Right lobe of liver (tissue), 6 donors: ENCODE measurements around the gene CELF2. TPM values are rescaled to one million over a fixed set of nuclear protein-coding genes. Genes with fewer than 3 reads are reported as not detected.

Experiments used
- ATAC-seq, 4 donors: fragments of 200-7000 bp; cut with Tn5 transposase; one replicate each; pipeline ENCODE4 v1.9.1; 2020; ENCODE audit warnings: mild to moderate bottlenecking in 4 of 4, moderate library complexity in 4 of 4
- DNase-seq, 3 donors: peaks; one replicate each; pipeline ENCODE4 v3.0.0-alpha.2; 2020
- H3K27ac ChIP-seq, 3 donors: fragments of 200-600 bp; one replicate each; pipeline ENCODE4 v1.8.0; 2022
- H3K27me3 ChIP-seq, 2 donors: fragments of 200-600 bp; one replicate each; pipeline ENCODE4 v1.8.0; 2022
- H3K36me3 ChIP-seq, 4 donors: fragments of 200-600 bp; sonication (generic) in 1 of 4; one replicate each; pipeline versions ENCODE4 v1.5.1 to v1.8.0; 2017 to 2022; ENCODE audit warnings: control low read depth in 1 of 4
- H3K4me1 ChIP-seq, 4 donors: fragments of 200-600 bp; sonication (generic) in 1 of 4; one replicate each; pipeline versions ENCODE4 v1.5.1 to v1.8.0; 2017 to 2022; ENCODE audit warnings: control low read depth in 1 of 4
- H3K4me3 ChIP-seq, 3 donors: fragments of 200-600 bp; one replicate each; pipeline ENCODE4 v1.8.0; 2022
- H3K9me3 ChIP-seq, 4 donors: fragments of 200-600 bp; sonication (generic) in 1 of 4; one replicate each; pipeline versions ENCODE4 v1.5.1 to v1.8.0; 2017 to 2022; ENCODE audit warnings: control low read depth in 1 of 4
- CTCF ChIP-seq, 4 donors: fragments of 200-600 bp in 3 of 4; fragments of 450-650 bp in 1 of 4; IDR thresholded peaks; one replicate each; pipeline versions ENCODE4 v1.5.1 to v1.8.0; 2016 to 2022; ENCODE audit warnings: antibody characterized with exemption in 4 of 4, mild to moderate bottlenecking in 2 of 4
- POLR2A ChIP-seq: fragments of 450-650 bp; IDR thresholded peaks from one replicate; pipeline ENCODE4 v1.6.1; 2017; ENCODE audit warnings: antibody characterized with exemption, mild to moderate bottlenecking
- WGBS: methylation state at CpG from one replicate; pipeline ENCODE4 v1.1.6; 2018; ENCODE audit warnings: low coverage, low lambda C conversion rate; ENCODE audit not compliant: insufficient coverage; ENCODE audit errors: missing lambda C conversion rate; 5-methylcytosine and 5-hydroxymethylcytosine counted together
- intact Hi-C, 2 donors: fragments of 100-400 bp; cut with DNase I; formaldehyde crosslinking; loops; one replicate each; pipeline versions ENCODE4 v1.11.2 to v1.14.1; 2022
- total RNA-seq, 6 experiments: library from RNA; depleted of rRNA in 2 of 6; stranded (reverse); fragments of >200 nt in 2 of 6; fragmentation: NEBNext Ultra II Directional in 3 of 6; extraction: Animal tissue kit (Norgen Biotek cat#: 25700) in 3 of 6; gene quantifications; one replicate each; pipeline versions ENCODE4 v1.1.0 to v1.2.4, GENCODE V29; 2016 to 2023
- donor health status: DM: no; HTN: yes; CAD: no.
- donor health status: DM: no; HTN: no; CAD: no.
- donor health status: DM: no; HTN: no; CAD: no.
- donor health status: DM: no; HTN: yes; CAD: no.
- donor health status: DM: no; HTN: yes; CAD: no.

Gene CELF2
- total RNA-seq, 6 experiments from 2014 or later, result 2.4 to 6.2 (median 3.7) TPM

- intact Hi-C loops, result no loop called here
- WGBS, result 55% methylated on average over 8 of the region's 8 CpGs
Measured at GRCh38 chr10:11386044-11386443, 368.4 kb downstream of the CELF2 start.

More at GRCh38 chr10:11386044-11386443, 368.4 kb downstream of the CELF2 start:
- no peaks in the 10 kb centered on the region for H3K36me3 ChIP-seq
- DNase-seq (no peak), ATAC-seq (no peak)
- H3K4me1 ChIP-seq, result no peaks in the 10 kb centered on the region
- H3K4me3 ChIP-seq, result no peak overlapping the region
- H3K27ac ChIP-seq, result no peak overlapping the region
- TF ChIP-seq POLR2A, result no peak
- no peak for TF ChIP-seq CTCF (IDR thresholded peaks at IDR 0.05)
- H3K9me3 ChIP-seq, result no peaks in the 10 kb centered on the region
- no peaks in the 10 kb centered on the region for H3K27me3 ChIP-seq
